ENCODE measurements around the gene RAB4B.

Gene RAB4B

DNA sequence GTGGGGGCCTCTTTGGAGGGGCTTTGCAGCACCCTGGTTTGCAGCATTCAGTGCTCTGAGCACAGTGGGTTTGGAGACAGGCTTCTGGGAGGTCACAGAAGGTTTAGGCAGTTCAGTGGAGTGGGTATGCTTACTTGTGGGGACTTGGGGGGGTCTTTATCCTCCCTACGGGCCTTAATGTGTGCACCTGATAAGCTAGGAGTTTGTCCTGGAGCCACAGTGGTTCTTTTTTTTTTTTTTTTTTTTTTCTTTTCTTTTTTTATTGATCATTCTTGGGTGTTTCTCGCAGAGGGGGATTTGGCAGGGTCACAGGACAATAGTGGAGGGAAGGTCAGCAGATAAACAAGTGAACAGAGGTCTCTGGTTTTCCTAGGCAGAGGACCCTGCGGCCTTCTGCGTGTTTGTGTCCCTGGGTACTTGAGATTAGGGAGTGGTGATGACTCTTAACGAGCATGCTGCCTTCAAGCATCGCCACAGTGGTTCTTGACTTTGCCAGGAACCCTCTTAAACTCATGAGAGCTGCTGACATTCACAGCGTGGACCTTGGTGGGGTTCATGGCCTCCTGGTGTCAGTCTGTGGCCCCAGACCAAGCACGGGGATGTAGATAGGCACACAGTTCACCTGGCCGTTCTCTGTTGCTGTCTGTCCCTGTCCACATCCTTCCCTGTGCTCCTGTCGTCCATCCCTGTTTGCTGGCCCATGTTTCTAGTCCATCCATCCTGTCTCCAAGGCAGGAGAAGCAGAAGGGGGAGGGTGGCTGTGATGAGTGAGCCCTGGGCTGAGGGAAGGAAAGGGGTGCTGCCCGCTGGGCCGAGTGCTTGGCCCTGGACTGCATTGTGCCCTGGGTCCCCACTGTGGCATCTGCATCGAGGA is 23.6 kb downstream of the RAB4B start:
- Histone ChIP-seq H3K9ac (peak overlapping the region; percentile 97), H3K4me1 (peaks cover 83% of the 10 kb centered on the region), H3K36me3 (peaks cover 63% of the 10 kb centered on the region), H4K20me1 (peaks cover 73% of the 10 kb centered on the region), H3K4me3 (peak overlapping the region; percentile 97), H3K9me3 (no peaks in the 10 kb centered on the region), H3K4me2 (peak overlapping the region; percentile 94), H3K27me3 (no peaks in the 10 kb centered on the region), H3K27ac (peak overlapping the region; percentile 97)
- TF ChIP-seq Cebpa-rat (IDR thresholded peaks at IDR 0.05): no peak

DNA sequence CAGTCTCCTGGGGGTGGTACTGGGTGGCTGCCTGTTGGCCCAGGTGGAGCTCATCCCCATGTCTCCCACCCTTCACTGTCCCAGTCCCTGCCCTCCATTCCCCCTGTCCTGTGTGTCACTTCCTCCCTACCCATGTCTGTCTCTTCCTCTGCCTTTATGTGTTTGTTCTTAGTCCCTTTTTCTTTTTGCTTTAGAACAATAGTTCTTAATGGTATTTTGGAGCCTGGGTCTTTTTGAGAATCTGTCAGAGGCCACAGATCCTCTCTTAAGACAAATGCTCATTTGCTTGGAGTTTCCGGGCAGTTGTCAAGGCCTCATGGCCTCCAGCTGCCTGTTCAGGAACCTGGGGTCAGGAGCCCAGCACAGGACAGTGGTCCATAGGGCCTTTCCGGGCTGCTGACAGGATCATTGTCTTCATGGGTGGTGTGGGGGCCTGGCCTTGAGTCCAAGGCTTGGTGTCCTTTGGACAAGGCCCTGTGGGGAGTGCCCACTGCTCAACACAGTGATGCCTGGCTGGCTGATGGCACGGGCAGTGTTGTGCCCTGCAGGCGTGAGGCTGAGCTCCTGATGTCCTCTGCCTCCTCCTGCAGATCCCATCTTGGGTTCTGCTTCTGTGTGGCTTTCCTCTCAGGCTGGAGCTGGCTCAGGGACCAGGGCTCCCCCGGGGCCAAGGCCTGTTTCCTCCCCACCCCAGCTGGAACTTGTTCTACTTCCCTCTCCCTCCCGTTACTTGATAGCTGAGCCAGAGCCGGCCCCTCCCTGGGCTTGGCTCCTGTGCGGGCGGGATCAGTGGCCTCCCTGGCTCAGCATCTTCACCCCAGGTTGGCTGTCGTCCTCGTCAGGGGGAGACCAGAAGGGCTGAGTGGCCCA is 24.5 kb downstream of the RAB4B start:
- no peaks in the 10 kb centered on the region for H3K9me3 ChIP-seq
- H3K36me3 ChIP-seq: peaks cover 67% of the 10 kb centered on the region
- H3K27me3 ChIP-seq: no peaks in the 10 kb centered on the region
- peaks cover 82% of the 10 kb centered on the region for H4K20me1 ChIP-seq
- peak overlapping the region; percentile 97 for H3K4me3 ChIP-seq
- H3K4me2 ChIP-seq: peak overlapping the region; percentile 94
- peak overlapping the region; percentile 97 for H3K9ac ChIP-seq
- H3K4me1 ChIP-seq: peaks cover 84% of the 10 kb centered on the region
- peak overlapping the region; percentile 68 for H3K27ac ChIP-seq
- no peak for TF ChIP-seq Cebpa-rat (IDR thresholded peaks at IDR 0.05)

DNA sequence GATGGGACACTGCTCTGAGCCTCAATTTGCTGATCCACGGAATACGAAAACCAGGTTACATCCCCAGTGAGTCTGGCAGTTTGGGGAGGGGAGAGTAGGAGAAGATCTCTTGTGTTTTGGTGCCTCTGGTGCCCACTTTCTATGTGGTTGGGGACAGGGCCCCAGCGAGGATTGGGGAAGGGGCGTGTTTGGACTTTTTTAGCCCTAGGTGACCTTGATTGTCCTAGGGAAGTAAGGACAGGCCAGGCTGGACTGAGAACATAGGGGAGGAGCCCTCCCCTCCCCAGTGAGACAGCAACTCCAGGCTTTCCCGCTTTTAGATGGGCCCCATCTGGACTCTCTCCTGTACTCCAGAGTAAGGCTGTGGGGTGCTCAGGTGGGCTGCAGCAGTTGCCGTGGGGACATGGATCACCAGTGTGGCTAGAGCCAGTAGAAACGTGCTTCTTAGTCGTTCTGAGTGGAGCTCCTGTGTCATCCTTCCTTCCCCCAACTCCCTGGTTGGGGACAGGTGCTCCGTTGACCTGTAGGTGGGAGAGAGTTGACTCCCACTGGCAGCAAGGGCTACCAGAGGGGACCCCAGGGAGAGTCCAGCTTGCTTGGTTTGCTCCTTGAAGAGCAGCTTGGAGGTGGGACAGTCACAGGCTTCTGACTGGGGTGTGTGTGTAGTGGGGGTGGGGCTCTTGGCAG is 25.3 kb downstream of the RAB4B start:
- Histone ChIP-seq H3K9ac (peak overlapping the region; percentile 97), H3K4me3 (peak overlapping the region; percentile 97), H3K4me1 (peaks cover 78% of the 10 kb centered on the region), H3K9me3 (no peaks in the 10 kb centered on the region), H3K27me3 (no peaks in the 10 kb centered on the region), H3K36me3 (peaks cover 75% of the 10 kb centered on the region), H4K20me1 (peaks cover 90% of the 10 kb centered on the region), H3K4me2 (peak overlapping the region; percentile 94), H3K27ac (peak overlapping the region; percentile 68)
- no peak for TF ChIP-seq Cebpa-rat (IDR thresholded peaks at IDR 0.05)

DNA sequence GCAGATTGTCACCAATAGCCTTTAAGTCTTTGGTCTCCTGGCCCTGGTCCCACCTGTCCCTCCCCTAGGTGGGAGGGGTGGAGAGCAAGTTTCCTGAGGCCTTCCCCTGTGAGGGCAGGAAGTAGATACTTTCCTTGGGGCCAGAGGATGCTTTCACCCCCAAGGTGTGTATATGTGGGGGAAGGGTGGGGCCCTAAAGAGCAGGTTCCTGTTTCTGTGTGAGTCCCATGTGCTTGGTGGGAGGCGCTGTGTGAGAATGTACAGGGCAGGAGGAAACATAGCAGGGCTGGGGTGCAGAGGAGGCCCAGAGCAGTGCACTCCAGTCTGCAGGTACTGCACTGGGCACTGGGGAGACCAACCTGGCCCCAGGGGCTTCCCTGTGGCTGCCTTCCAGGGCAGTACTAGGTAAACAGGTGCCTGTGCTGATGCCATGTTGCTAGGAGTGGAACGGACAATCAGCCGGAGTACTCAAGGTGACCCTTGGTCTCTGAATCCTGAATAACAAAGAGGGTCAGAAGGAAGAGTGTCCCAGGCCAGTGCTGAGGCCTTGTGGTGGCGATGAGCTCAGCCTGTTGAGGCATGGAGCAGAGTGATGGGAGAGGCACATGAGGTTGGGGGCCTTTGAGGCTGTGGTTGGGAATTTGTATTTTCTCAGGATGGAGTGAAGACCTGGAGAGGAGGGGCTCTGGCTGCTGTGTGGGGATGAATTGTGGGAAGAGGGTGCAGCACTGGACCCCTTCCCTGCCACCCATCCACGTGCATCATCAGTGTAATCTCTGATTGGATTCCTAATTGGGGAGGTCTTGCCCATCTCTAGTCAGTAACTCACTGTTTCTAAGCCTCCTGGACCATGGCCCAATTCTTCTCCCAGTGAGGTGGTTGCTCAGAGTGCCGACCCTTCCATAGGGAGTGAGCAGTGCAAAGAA is 26.1 kb downstream of the RAB4B start:
- Histone ChIP-seq H3K36me3 (peaks cover 83% of the 10 kb centered on the region), H3K9me3 (no peaks in the 10 kb centered on the region), H3K9ac (peak overlapping the region; percentile 97), H3K27me3 (no peaks in the 10 kb centered on the region), H3K27ac (peak overlapping the region; percentile 68), H4K20me1 (peaks cover 98% of the 10 kb centered on the region), H3K4me1 (peaks cover 78% of the 10 kb centered on the region), H3K4me2 (peak overlapping the region; percentile 94), H3K4me3 (peak overlapping the region; percentile 97; the same call in 1 of the 2 replicates)
- TF ChIP-seq Cebpa-rat (IDR thresholded peaks at IDR 0.05): no peak

DNA sequence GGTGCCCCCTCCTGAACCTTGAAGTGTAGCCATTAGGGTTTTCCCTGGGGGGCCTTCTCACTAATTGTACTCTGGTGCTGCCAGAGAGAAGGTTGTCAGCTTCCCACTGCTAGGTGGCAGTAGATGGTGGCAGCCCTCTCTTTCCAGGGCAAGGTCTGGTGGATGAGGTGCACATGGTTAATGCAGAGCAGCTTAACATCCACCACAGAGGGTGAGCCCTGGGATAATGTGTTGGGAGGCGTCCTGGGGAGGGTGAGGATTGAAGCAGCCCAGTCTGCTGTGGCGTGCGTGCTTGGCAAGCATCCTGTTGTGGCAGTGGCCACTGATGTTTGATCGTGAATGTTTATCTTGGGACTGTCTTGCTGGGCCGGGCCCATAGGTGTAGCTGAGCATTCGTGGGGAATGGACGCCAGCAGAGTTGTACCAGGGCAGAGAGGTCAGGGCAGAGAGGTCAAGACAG is 26.8 kb downstream of the RAB4B start:
- H3K9me3 ChIP-seq: no peaks in the 10 kb centered on the region
- H3K27ac ChIP-seq: no peak overlapping the region
- H4K20me1 ChIP-seq: peaks cover 100% of the 10 kb centered on the region
- H3K4me2 ChIP-seq: peak overlapping the region; percentile 94
- H3K27me3 ChIP-seq: no peaks in the 10 kb centered on the region
- peaks cover 78% of the 10 kb centered on the region for H3K4me1 ChIP-seq
- no peak overlapping the region for H3K4me3 ChIP-seq
- H3K9ac ChIP-seq: no peak overlapping the region; the same call in 1 of the 2 replicates
- no peak for TF ChIP-seq Cebpa-rat (IDR thresholded peaks at IDR 0.05)
- H3K36me3 ChIP-seq: peaks cover 90% of the 10 kb centered on the region

DNA sequence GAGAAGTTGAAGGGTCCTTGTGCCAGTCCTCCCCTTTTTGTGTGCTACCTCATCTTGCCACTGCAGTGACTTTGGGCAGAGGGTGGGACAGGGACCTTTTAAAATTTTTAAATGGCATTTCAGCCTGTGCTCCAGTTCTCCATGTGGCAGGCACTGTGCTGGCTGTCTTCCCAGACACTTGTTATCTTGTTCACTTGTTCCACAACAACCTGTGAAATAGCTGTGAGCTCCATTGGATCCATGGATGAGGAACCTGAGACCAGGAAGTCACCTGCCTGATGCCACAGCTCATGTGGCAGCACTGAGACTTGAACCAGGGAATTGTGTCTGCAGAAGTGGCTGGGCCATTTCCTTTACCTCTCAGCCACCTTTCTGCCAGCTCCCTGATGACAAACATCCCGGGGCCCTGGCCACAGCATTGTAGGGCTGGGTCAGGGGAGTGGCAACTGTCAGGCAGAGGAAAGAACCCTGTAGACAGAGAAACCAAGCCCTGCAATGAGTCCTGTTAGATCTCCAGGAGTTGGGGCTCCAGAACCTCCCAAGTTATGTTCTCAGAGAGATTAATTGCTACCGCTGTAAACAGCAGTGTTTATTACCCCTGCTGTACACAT is 27.3 kb downstream of the RAB4B start:
- H4K20me1 ChIP-seq: peaks cover 100% of the 10 kb centered on the region
- H3K27me3 ChIP-seq: no peaks in the 10 kb centered on the region
- H3K9ac ChIP-seq: no peak overlapping the region; the same call in 1 of the 2 replicates
- peaks cover 75% of the 10 kb centered on the region for H3K4me1 ChIP-seq
- H3K4me2 ChIP-seq: peak overlapping the region; percentile 94
- no peaks in the 10 kb centered on the region for H3K9me3 ChIP-seq
- peaks cover 91% of the 10 kb centered on the region for H3K36me3 ChIP-seq
- H3K27ac ChIP-seq: no peak overlapping the region
- TF ChIP-seq Cebpa-rat (IDR thresholded peaks at IDR 0.05): no peak
- H3K4me3 ChIP-seq: no peak overlapping the region

DNA sequence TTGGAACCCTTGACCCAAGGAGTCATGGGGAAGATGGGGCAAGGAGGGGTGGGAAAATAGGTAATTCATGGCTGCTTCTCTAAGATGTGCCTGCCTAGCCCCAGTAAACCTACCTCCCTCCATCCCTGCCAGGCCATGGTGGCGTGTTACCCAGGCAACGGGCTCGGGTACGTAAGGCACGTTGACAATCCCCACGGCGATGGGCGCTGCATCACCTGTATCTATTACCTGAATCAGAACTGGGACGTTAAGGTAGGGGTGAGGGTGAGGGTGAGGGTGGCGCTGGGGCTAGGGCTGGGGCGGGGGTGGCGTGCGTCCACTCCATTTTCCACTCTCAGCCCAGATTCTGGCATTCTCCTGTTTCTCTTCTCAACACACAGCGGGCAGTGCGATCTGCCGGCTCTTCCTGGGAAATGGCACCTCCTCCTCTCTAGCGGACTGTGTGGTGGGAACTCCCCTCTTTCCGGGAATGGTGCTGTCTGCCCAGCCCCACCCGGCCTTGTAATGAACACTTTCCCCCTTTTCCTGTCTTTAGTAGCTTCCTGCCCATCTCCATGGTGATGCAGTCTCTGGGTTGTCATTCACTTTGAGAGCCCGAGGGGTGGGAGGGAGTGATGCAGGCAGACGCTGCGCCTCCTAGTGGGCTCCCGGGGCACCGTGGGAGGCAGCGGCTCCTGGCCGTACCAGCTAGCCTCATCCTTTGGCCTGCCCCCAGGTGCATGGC is 28.5 kb downstream of the RAB4B start:
- peaks cover 79% of the 10 kb centered on the region for H3K36me3 ChIP-seq
- no peaks in the 10 kb centered on the region for H3K9me3 ChIP-seq
- H3K27ac ChIP-seq: no peak overlapping the region
- no peak overlapping the region for H3K9ac ChIP-seq
- no peak for TF ChIP-seq Cebpa-rat (IDR thresholded peaks at IDR 0.05)
- peak overlapping the region; percentile 74 for H3K4me2 ChIP-seq
- peaks cover 6% of the 10 kb centered on the region for H3K27me3 ChIP-seq
- H3K4me1 ChIP-seq: peaks cover 71% of the 10 kb centered on the region
- peaks cover 98% of the 10 kb centered on the region for H4K20me1 ChIP-seq
- no peak overlapping the region for H3K4me3 ChIP-seq

Data from BLaER1 (cell line).